K562 (cell line): ENCODE results near the gene DDAH1. TPM values are rescaled to one million over a fixed set of nuclear protein-coding genes. Genes with fewer than 3 reads are reported as not detected.

Experiments
- BRF1 ChIP-seq: IDR thresholded peaks from 3 replicates; pipeline ENCODE4 v1.6.1; 2011; ENCODE audit warnings: borderline replicate concordance, mild to moderate bottlenecking; ENCODE audit not compliant: insufficient read length; ENCODE audit errors: extremely low read depth
- CBFA2T3 ChIP-seq: fragments of 450-650 bp; IDR thresholded peaks from 2 replicates; pipeline ENCODE4 v1.6.1; 2017
- DDX20 ChIP-seq: fragments of 450-650 bp; IDR thresholded peaks from 2 replicates; pipeline ENCODE4 v1.6.1; 2016; ENCODE audit warnings: missing genetic modification characterization, low read depth, mild to moderate bottlenecking, missing compliant biosample characterization, moderate library complexity
- FIP1L1 ChIP-seq: fragments of 200-400 bp; formaldehyde crosslinking; IDR thresholded peaks from 2 replicates; pipeline ENCODE4 v1.6.1; 2018; ENCODE audit warnings: mild to moderate bottlenecking, low read depth, low read length; ENCODE audit not compliant: poor library complexity, severe bottlenecking
- KDM2B ChIP-seq: fragments of 250-450 bp; sonication (Bioruptor Pico); IDR thresholded peaks from 2 replicates; pipeline ENCODE4 v1.8.0; 2021; ENCODE audit warnings: mild to moderate bottlenecking, moderate library complexity
- LEF1 ChIP-seq: fragments of 450-650 bp; IDR thresholded peaks from 2 replicates; pipeline ENCODE4 v1.6.1; 2016; ENCODE audit warnings: mild to moderate bottlenecking
- MECOM ChIP-seq: fragments of 250-450 bp; sonication (Bioruptor Pico); IDR thresholded peaks from 2 replicates; pipeline ENCODE4 v1.8.0; 2022; ENCODE audit warnings: inconsistent platforms
- SP2 ChIP-seq: IDR thresholded peaks from 2 replicates; pipeline ENCODE4 v1.6.1; 2011; ENCODE audit warnings: mild to moderate bottlenecking, low read depth, low read length, moderate library complexity; ENCODE audit not compliant: poor library complexity, severe bottlenecking; ENCODE audit errors: extremely low read depth
- TAF9B ChIP-seq: fragments of 450-650 bp; IDR thresholded peaks from 2 replicates; pipeline ENCODE4 v1.6.1; 2018; ENCODE audit warnings: mild to moderate bottlenecking; ENCODE audit not compliant: partially characterized antibody
- TAL1 ChIP-seq: fragments of 450-650 bp; IDR thresholded peaks from 2 replicates; pipeline ENCODE4 v1.6.1; 2016; ENCODE audit warnings: mild to moderate bottlenecking
- TCF7 ChIP-seq: sonication (generic); IDR thresholded peaks from 2 replicates; pipeline ENCODE4 v1.6.1; 2016; ENCODE audit warnings: antibody characterized with exemption, borderline replicate concordance
- TSHZ1 ChIP-seq: fragments of 250-450 bp; sonication (Bioruptor Pico); IDR thresholded peaks from 2 replicates; pipeline ENCODE4 v1.4.0; 2020; ENCODE audit warnings: mild to moderate bottlenecking, moderate library complexity
- ZNF175 ChIP-seq: fragments of 200-800 bp; sonication (Bioruptor generic); IDR thresholded peaks from 2 replicates; pipeline ENCODE4 v1.6.1; 2016; ENCODE audit warnings: low read depth, mild to moderate bottlenecking, missing genetic modification characterization, missing compliant biosample characterization
- ZNF444 ChIP-seq: fragments of 250-450 bp; sonication (Bioruptor Pico); IDR thresholded peaks from 2 replicates; pipeline ENCODE4 v1.4.0; 2020; ENCODE audit warnings: mild to moderate bottlenecking, moderate library complexity
- ZNF57 ChIP-seq: fragments of 450-650 bp; formaldehyde crosslinking; IDR thresholded peaks from 2 replicates; pipeline ENCODE4 v1.4.0; 2020; ENCODE audit warnings: mild to moderate bottlenecking, moderate library complexity
- polyA plus RNA-seq, 8 experiments: library from polyadenylated mRNA; depleted of rRNA in 4 of 8; stranded (reverse) in 5 of 8; unstranded in 3 of 8; fragments of >200 nt; fragmentation: Nextera tagmentation in 2 of 8; fragmentation: Illumina TruSeq in 1 of 8; extraction: Ambion mirVana in 2 of 8; extraction: Trizol in 1 of 8; gene quantifications; 2 replicates each; pipeline versions ENCODE4 v1.2.1 to v1.2.3, GENCODE V29; 2011 to 2014; ENCODE audit warnings: inconsistent platforms in 1 of 8, missing spikeins in 1 of 8
- total RNA-seq, 7 experiments: library from RNA; depleted of rRNA in 6 of 7; stranded (reverse); fragments of >200 nt in 6 of 7; fragmentation: Illumina TruSeq in 2 of 7; extraction: Trizol in 2 of 7; gene quantifications; 2 replicates each; pipeline versions ENCODE4 v1.2.1 to v1.2.3, GENCODE V29; 2011 to 2021; ENCODE audit warnings: low replicate concordance in 1 of 7

The DDAH1 gene
- total and polyA plus RNA-seq, 9 of the 15 experiments (the other 6 are each of a cell fraction or from before 2014, with no cell fraction given) = 0.04 to 0.24 (median 0.10) TPM

DNA sequence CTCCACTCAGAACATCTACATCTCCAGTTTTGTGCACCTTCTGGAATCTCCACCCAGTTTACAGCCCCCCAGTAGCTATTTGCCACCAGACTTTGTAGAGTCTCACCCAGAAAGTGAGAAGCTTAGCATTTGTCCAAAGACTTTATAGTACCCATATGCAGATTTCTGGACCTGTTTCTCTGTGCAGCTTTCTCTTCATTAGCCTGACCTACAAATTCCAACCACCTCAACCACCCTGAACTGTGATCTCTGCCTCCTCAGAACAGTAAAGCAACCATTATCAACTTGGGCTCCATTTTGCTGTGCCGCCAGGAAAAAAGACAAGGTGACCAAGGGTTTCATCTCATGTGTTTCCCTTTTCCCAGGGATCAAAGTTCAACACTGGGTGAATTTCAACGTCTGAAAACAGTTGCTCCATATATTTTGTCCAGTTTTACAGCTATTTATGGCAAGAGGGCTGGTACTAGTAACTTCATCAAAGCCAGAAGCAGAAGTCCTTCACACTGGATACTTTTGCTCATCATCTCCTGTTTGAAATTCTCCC is 36.5 kb upstream of the DDAH1 start (continued):
- TF ChIP-seq TAL1 = no peak
- TF ChIP-seq MECOM (CRISPR knock-in tag) = no peak
- no peak for TF ChIP-seq LEF1
- no peak for TF ChIP-seq SP2
- TF ChIP-seq ZNF57 = no peak
- TF ChIP-seq ZNF444 (CRISPR knock-in tag) = no peak
- no peak for TF ChIP-seq BRF1
- TF ChIP-seq TCF7 = no peak
- no peak for TF ChIP-seq ZNF175
- no peak for TF ChIP-seq CBFA2T3
- TF ChIP-seq DDX20 (tag) = no peak
- no peak for TF ChIP-seq KDM2B (CRISPR knock-in tag)
- no peak for TF ChIP-seq FIP1L1
- no peak for TF ChIP-seq TSHZ1 (CRISPR knock-in tag)
- TF ChIP-seq TAF9B = no peak
